GM12873 (cell line): ENCODE data around the gene CHAC2.

ENCODE experiments used
- CTCF ChIP-seq: IDR thresholded peaks from 2 replicates; pipeline ENCODE4 v1.5.1; 2012; ENCODE audit warnings: low read depth, mild to moderate bottlenecking, moderate library complexity, low read length, control low read depth; ENCODE audit not compliant: insufficient read depth; ENCODE audit errors: missing control alignments

Gene CHAC2

GRCh38 chr2:53756644-53757043, 11.0 kb upstream of the CHAC2 start:
- no peak for TF ChIP-seq CTCF

GRCh38 chr2:53765767-53766166, 1.8 kb upstream of the CHAC2 start:
- no peak for TF ChIP-seq CTCF

GRCh38 chr2:53768242-53768542, 588 bp downstream of the CHAC2 start:
- no peak for TF ChIP-seq CTCF

- no peak for TF ChIP-seq CTCF
Observed at GRCh38 chr2:53769318-53769945, 1.8 kb downstream of the CHAC2 start.

- TF ChIP-seq CTCF = no peak
Observed at GRCh38 chr2:53770264-53770663, 2.7 kb downstream of the CHAC2 start.

- TF ChIP-seq CTCF = no peak
Observed at GRCh38 chr2:53777134-53777533, 9.5 kb downstream of the CHAC2 start.

GRCh38 chr2:53778536-53779162, 11.0 kb downstream of the CHAC2 start:
- no peak for TF ChIP-seq CTCF
